ENCODE measurements around the gene TGM1.

Gene TGM1

DNA sequence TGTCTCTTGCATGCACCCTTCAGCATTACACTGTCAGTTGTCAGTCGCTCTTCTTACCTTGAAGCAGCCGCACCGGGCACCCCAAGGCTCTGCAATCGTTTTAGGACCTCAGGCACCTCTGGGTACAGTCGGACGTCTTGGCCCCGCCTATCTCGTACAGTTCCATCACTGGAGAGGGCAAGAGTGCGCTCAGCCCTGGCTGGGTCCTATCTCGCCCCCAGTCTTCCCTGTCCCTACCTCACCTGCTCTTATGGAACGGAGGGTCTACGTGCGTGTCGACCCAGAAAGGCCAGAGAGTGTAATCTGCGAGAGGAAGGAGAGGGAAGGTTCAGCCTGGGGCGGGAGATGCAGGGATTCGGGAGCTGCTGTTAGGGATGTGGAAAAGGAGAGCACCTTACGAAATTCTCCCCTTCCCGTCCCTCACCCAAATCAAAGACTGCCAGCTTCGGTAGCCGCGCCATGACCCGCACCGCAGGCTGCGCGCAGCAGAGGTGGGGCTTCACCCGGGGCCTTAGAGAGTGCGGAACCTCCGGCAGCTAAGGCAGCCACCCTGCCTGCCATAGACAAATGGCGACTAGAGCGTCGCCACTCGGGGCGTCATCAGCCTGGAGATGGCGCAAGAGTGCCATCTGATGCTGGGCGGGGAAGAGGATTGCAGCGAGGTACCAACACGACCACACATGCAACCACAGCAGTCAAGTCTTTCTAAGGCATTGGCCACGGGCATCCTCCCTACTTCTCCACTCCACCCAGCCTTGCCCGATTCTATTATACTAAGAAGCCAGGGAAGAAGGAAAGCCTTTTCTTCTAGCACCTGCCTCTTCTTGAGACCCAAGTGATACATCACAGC lies 47.3 kb downstream of the TGM1 start, which contains the start of gene MDP1:
Gene MDP1, minus strand, starts transcription at position 572 of the 850 bp plus-strand sequence. Its CDS starts 111 bp downstream, at position 461.
- peak; percentile 54 for TF ChIP-seq CTCF (IDR thresholded peaks at IDR 0.05; ENCODE audit: control insufficient read depth, insufficient read depth, low read depth, low read length, missing control alignments)
- peak within 1 kb of the TSS; percentile 63 for H3K4me3 ChIP-seq (ENCODE audit: control insufficient read depth, low read depth, low read length)
- peak; percentile 59 for DNase-seq (ENCODE audit: low read depth)

- DNase-seq (ENCODE audit: low read depth): no peak
- no peak for TF ChIP-seq CTCF (IDR thresholded peaks at IDR 0.05; ENCODE audit: control insufficient read depth, insufficient read depth, low read depth, low read length, missing control alignments)
- peak overlapping the region; percentile 80 for H3K4me3 ChIP-seq (ENCODE audit: control insufficient read depth, low read depth, low read length)
Measured at GRCh38 chr14:24213866-24214662, 48.9 kb downstream of the TGM1 start.

GRCh38 chr14:24212924-24213865 lies 49.8 kb downstream of the TGM1 start, which contains the start of gene CHMP4A:
CHMP4A (minus strand) TSS chr14:24213488; CDS start chr14:24213439, 49 bp downstream.
- H3K4me3 ChIP-seq (ENCODE audit: control insufficient read depth, low read depth, low read length): peak within 1 kb of the TSS; percentile 80
- peak; percentile 36 for TF ChIP-seq CTCF (IDR thresholded peaks at IDR 0.05; ENCODE audit: control insufficient read depth, insufficient read depth, low read depth, low read length, missing control alignments)

GRCh38 chr14:24211311-24211710 lies 51.7 kb downstream of the TGM1 start:
- DNase-seq (ENCODE audit: low read depth): no peak
- no peak overlapping the region for H3K4me3 ChIP-seq (ENCODE audit: control insufficient read depth, low read depth, low read length)
- no peak for TF ChIP-seq CTCF (IDR thresholded peaks at IDR 0.05; ENCODE audit: control insufficient read depth, insufficient read depth, low read depth, low read length, missing control alignments)

More at GRCh38 chr14:24212924-24213865, 49.8 kb downstream of the TGM1 start, which contains the start of gene CHMP4A:
- DNase-seq (ENCODE audit: low read depth): peak; percentile 89

- TF ChIP-seq CTCF (IDR thresholded peaks at IDR 0.05; ENCODE audit: control insufficient read depth, insufficient read depth, low read depth, low read length, missing control alignments): no peak
Measured at GRCh38 chr14:24207625-24208024, 55.4 kb downstream of the TGM1 start.

More at GRCh38 chr14:24207625-24208024, 55.4 kb downstream of the TGM1 start:
- H3K4me3 ChIP-seq (ENCODE audit: control insufficient read depth, low read depth, low read length): no peak overlapping the region
- no peak for DNase-seq (ENCODE audit: low read depth)

Measured in AG09309 (cell line).